ENCODE measurements around the gene EHMT1.

The EHMT1 gene

DNA sequence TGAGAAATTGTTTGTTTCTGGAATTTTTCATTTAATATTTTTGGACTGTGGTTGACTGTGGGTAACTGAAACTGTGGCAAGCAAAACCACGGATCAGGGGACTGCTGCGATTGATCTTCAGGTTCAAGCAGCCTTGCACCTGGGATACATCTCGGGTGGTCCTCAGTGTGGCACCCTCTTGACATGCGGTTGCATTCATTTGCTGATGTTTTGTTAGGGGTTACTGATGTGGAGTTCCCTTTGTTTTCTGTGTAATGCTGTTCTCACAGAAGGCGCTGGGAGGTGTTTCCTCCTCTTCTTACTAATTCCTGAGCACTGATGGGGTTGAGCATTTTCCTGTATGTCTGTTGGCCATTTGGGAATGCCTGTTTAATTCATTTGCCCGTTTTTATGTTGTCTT is 60.4 kb downstream of the EHMT1 start:
- Histone ChIP-seq H3K27me3 (ENCODE audit: insufficient read depth, poor library complexity, severe bottlenecking) (no peaks in the 10 kb centered on the region), H3K4me3 (replicated peaks; ENCODE audit: insufficient read depth, low read length) (no peak overlapping the region), H3K27ac (replicated peaks) (no peak overlapping the region; the same call in 1 of the 2 replicates)
- TF ChIP-seq, protein P1, sequence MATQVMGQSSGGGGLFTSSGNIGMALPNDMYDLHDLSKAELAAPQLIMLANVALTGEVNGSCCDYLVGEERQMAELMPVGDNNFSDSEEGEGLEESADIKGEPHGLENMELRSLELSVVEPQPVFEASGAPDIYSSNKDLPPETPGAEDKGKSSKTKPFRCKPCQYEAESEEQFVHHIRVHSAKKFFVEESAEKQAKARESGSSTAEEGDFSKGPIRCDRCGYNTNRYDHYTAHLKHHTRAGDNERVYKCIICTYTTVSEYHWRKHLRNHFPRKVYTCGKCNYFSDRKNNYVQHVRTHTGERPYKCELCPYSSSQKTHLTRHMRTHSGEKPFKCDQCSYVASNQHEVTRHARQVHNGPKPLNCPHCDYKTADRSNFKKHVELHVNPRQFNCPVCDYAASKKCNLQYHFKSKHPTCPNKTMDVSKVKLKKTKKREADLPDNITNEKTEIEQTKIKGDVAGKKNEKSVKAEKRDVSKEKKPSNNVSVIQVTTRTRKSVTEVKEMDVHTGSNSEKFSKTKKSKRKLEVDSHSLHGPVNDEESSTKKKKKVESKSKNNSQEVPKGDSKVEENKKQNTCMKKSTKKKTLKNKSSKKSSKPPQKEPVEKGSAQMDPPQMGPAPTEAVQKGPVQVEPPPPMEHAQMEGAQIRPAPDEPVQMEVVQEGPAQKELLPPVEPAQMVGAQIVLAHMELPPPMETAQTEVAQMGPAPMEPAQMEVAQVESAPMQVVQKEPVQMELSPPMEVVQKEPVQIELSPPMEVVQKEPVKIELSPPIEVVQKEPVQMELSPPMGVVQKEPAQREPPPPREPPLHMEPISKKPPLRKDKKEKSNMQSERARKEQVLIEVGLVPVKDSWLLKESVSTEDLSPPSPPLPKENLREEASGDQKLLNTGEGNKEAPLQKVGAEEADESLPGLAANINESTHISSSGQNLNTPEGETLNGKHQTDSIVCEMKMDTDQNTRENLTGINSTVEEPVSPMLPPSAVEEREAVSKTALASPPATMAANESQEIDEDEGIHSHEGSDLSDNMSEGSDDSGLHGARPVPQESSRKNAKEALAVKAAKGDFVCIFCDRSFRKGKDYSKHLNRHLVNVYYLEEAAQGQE (IDR thresholded peaks at IDR 0.05; ENCODE audit: insufficient replicate concordance, low read depth), result no peak
- TF ChIP-seq SPI1 (IDR thresholded peaks at IDR 0.05; ENCODE audit: borderline replicate concordance, low read depth) (no peak), POLR2AphosphoS5 (IDR thresholded peaks at IDR 0.05; ENCODE audit: low read depth) (no peak), GABPA (IDR thresholded peaks at IDR 0.05; ENCODE audit: low read depth) (no peak)
- TF ChIP-seq, protein P2, sequence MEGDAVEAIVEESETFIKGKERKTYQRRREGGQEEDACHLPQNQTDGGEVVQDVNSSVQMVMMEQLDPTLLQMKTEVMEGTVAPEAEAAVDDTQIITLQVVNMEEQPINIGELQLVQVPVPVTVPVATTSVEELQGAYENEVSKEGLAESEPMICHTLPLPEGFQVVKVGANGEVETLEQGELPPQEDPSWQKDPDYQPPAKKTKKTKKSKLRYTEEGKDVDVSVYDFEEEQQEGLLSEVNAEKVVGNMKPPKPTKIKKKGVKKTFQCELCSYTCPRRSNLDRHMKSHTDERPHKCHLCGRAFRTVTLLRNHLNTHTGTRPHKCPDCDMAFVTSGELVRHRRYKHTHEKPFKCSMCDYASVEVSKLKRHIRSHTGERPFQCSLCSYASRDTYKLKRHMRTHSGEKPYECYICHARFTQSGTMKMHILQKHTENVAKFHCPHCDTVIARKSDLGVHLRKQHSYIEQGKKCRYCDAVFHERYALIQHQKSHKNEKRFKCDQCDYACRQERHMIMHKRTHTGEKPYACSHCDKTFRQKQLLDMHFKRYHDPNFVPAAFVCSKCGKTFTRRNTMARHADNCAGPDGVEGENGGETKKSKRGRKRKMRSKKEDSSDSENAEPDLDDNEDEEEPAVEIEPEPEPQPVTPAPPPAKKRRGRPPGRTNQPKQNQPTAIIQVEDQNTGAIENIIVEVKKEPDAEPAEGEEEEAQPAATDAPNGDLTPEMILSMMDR (IDR thresholded peaks at IDR 0.05; ENCODE audit: insufficient read depth, low read length), result no peak
- no peak for DNase-seq (ENCODE audit: low read depth in 1 of 2, low spot score in 1 of 2)

DNA sequence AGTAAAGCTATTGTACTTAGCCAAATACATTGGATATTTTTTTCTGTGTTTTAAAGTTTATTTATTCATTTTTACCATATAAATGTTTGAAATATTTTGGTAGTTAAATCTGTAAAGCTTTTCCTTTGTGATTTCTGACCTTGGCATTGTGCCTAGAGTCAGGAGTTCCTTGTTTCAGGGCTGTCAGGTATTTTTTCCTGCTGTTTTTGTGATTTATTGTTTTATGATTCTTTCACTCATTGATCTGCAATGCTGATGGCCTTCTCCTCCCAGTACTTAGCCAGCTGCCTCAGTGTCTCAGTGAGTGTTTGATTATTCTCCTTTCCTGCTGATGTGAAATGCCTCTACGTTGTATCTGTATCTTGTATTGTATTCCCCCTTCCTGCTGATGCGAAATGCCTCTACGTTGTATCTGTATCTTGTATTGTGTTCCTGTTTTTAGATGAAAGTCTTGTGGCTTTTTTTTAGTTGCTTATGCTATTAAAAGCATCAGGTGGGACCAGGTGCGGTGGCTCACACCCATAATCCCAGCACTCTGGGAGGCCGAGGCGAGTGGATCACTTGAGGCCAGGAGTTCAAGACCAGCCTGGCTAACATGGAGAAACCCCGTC is 61.0 kb downstream of the EHMT1 start:
- DNase-seq (ENCODE audit: low read depth in 1 of 2, low spot score in 1 of 2), result no peak
- Histone ChIP-seq H3K4me3 (replicated peaks; ENCODE audit: insufficient read depth, low read length) (no peak overlapping the region), H3K27me3 (ENCODE audit: insufficient read depth, poor library complexity, severe bottlenecking) (no peaks in the 10 kb centered on the region), H3K27ac (replicated peaks) (no peak overlapping the region)
- TF ChIP-seq GABPA (IDR thresholded peaks at IDR 0.05; ENCODE audit: low read depth) (no peak), POLR2AphosphoS5 (IDR thresholded peaks at IDR 0.05; ENCODE audit: low read depth) (no peak), SPI1 (IDR thresholded peaks at IDR 0.05; ENCODE audit: borderline replicate concordance, low read depth) (no peak)
- TF ChIP-seq, protein P1 (IDR thresholded peaks at IDR 0.05; ENCODE audit: insufficient replicate concordance, low read depth), result no peak
- TF ChIP-seq, protein P2 (IDR thresholded peaks at IDR 0.05; ENCODE audit: insufficient read depth, low read length), result no peak

DNA sequence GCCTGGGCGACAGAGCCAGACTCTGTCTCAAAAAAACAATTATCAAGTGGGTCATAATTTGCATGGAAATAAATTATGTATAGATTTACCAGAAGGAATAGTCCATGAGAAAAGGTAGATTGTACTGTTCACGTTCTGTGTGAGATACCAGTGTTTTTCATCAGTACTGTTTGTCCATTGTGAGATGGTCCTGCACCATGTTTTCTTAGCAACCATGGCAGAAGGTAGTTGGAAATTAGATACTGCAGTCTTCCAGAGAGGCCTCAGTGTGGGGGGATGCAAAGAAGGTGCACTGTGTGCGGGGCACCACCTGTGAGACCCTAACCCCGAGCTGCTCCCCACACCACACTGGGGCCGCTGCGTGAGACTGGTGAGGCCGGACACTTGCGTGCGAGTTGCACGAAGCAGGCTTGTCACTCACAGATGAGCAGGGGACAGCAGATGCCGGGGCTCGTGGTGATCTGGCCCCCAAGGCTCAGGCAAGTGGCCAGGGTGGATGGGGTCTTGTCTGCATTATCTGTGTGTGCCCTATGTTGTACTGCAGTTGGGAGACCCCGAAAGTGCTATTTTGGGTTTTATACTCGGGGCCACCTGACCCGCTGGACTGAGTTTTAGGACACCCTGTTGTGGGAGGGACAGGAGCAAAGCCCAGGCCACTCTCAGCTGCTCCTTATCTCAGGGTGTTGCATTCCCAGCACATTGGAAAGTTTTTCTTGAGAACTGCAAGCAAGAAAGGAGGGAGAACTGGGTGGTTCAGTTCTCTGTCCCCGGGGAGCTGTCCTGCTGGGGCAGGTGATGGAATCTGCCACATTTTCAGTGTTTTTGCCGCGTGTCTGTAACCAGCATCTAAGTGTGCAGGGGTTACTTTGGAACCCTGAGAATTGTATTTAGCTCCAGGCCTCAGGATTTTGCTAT is 61.9 kb downstream of the EHMT1 start:
- H3K27me3 ChIP-seq (ENCODE audit: insufficient read depth, poor library complexity, severe bottlenecking), result no peaks in the 10 kb centered on the region
- DNase-seq (ENCODE audit: low read depth in 1 of 2, low spot score in 1 of 2), result no peak
- H3K4me3 ChIP-seq (replicated peaks; ENCODE audit: insufficient read depth, low read length), result no peak overlapping the region
- H3K27ac ChIP-seq (replicated peaks), result no peak overlapping the region
- TF ChIP-seq POLR2AphosphoS5 (IDR thresholded peaks at IDR 0.05; ENCODE audit: low read depth) (no peak), SPI1 (IDR thresholded peaks at IDR 0.05; ENCODE audit: borderline replicate concordance, low read depth) (no peak), GABPA (IDR thresholded peaks at IDR 0.05; ENCODE audit: low read depth) (no peak)
- TF ChIP-seq, protein P2 (IDR thresholded peaks at IDR 0.05; ENCODE audit: insufficient read depth, low read length), result no peak
- TF ChIP-seq, protein P1 (IDR thresholded peaks at IDR 0.05; ENCODE audit: insufficient replicate concordance, low read depth), result no peak
